ENCODE data around the gene TPRA1.
A peak's percentile ranks its signal among the peaks of the same experiment; 100 is the strongest.

TPRA1 gene

DNA sequence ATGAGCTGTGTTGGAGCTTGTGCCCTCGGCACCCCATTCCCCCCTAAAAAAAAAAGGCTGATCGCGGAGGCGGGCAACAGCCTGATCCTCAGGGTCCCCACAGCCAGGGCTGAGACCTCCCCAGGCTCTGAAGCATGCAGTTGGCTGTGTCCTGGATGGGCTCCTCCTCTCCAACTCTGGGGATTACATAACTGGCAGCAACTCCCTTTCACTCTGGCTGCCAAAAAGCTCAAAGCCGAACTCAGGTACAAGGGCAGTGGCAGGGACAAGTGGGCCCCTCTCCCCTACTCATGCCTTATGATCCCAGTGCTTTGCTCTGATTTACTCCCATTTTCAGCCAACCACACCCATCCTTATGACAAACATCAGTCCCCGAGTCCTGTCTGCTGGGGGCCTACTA, 18.3 kb downstream of the TPRA1 start:
- FAIRE-seq (no peak), DNase-seq (ENCODE audit: extremely low spot score, insufficient read length, low read depth) (no peak)

- no peak for DNase-seq (ENCODE audit: extremely low spot score, insufficient read length, low read depth)
- no peak for FAIRE-seq
These were observed 20.0 kb downstream of the TPRA1 start for GRCh38 chr3:127570520-127570919.

- FAIRE-seq = no peak
- DNase-seq (ENCODE audit: extremely low spot score, insufficient read length, low read depth) = no peak
These were observed 21.4 kb downstream of the TPRA1 start for GRCh38 chr3:127569160-127569559.

GRCh38 chr3:127568586-127568985, 21.9 kb downstream of the TPRA1 start:
- DNase-seq (ENCODE audit: extremely low spot score, insufficient read length, low read depth) (no peak), FAIRE-seq (no peak)

- no peak for DNase-seq (ENCODE audit: extremely low spot score, insufficient read length, low read depth)
- no peak for FAIRE-seq
These were observed 23.7 kb downstream of the TPRA1 start for GRCh38 chr3:127566833-127567232.

DNA sequence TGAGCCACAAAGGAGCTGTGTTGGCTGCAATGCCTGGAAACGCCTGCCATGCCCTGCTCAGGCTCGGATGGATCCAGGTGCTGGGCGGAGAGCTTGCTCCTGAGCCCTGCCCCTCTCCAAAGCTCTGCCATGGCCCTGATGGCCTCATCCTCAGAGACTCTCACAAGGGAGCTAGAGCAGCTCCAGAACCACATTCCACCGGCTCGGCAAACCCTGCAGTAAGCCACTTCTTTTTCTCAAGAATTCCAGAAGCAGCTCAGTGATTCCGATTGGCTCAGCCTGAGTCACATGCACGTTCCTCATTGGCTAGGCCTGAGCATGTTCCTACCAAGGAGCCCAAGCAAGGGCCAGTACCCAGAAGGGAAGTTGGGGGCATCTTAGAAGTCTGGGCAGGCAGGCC, 24.8 kb downstream of the TPRA1 start:
- DNase-seq (ENCODE audit: extremely low spot score, insufficient read length, low read depth) (no peak), FAIRE-seq (no peak)

GRCh38 chr3:127560051-127560787, 30.3 kb downstream of the TPRA1 start:
- FAIRE-seq (no peak), DNase-seq (ENCODE audit: extremely low spot score, insufficient read length, low read depth) (no peak)

DNA sequence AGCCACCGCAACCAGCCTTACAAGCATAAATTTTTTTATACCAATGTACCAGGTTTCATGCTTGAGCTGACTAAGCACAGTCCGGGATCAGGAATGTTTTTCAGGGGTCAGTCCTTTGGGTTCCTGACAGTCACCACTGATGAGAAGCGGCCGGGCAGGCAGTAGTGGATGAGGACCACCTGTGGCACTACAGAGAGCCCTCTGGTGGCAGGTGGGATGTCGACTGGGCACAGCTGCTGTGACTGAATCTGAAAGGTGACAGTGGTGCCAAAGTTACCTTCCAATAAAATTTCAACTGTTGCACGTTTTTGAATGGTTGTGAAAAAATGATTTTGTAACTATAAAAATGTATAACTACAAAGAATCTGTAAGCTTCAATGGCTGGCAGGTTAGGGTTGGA, 34.0 kb downstream of the TPRA1 start:
- FAIRE-seq = no peak
- no peak for DNase-seq (ENCODE audit: extremely low spot score, insufficient read length, low read depth)

DNA sequence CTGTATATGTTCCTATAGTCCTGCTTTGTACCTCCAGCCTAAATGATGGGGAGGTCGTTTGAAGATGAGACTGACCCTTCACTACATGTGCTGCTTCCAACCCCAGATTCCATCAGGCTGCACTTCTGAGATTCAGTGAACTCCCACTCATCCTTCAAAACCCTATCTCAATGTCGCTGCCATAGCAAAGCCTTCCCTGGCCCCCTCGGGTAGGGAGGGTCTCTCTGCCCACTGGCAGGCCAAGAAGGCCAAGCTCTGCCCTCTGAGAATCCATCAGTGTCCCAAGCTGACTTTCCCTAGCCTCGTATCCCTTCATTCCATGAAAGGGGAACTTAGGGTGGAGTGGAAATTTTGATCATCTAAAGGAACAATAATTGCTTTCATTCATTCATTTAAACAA, 35.4 kb downstream of the TPRA1 start:
- DNase-seq (ENCODE audit: extremely low spot score, insufficient read length, low read depth) (no peak), FAIRE-seq (no peak)

DNA sequence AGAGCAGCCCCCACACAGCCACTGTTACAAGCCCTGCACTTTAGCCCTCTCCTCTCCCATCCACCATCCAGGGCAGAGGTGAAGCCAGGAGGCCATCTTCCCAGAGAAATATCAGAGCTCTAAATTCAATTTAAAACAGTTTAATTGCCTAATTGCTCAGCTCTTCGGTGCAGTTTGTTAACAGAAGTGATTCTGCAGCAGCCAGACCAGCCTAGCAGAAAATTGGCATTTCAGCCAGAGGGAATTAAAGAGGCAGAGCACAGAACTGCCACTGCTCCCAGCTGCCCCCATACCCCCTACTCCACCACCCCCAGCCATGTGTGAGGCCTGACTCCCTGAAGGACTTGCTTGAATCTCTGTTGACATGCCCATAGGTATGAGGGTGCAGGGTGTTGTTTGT, 38.5 kb downstream of the TPRA1 start:
- DNase-seq (ENCODE audit: extremely low spot score, insufficient read length, low read depth) (no peak), FAIRE-seq (no peak)

GRCh38 chr3:127551178-127551577, 39.4 kb downstream of the TPRA1 start:
- no peak for FAIRE-seq
- no peak for DNase-seq (ENCODE audit: extremely low spot score, insufficient read length, low read depth)

- DNase-seq (ENCODE audit: extremely low spot score, insufficient read length, low read depth) (no peak), FAIRE-seq (no peak)
These were observed 39.9 kb downstream of the TPRA1 start for GRCh38 chr3:127550468-127551157.

DNA sequence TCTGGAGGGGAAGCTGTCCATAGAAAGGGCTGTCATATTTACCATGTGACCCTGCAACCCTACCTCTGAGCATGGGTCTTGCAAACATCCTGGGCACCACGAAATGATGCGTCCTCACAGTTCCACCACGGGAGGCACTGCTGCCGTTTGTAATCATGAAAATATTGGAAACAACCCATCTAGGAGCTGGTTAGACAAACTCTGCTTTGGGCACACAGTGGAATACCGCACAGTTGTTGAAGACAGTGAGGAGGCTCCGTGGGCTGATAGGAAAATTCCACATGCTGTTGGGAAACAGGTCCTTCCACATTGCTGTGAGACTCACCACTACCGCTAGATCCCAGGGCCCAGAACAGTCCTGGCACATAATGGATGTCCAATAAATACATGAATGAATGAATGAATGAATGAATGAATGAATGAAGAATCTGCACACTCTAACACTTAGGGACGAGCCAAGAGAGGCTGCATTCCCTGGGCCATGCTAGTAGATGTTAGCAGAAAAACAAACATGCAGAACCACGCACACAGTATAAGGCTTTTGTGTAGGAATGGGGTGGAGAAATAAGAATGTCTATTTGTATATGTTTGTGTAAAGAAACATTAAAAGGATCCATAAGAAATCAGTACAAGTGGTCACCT, 40.6 kb downstream of the TPRA1 start:
- DNase-seq (ENCODE audit: extremely low spot score, insufficient read length, low read depth) = no peak
- no peak for FAIRE-seq

- FAIRE-seq (no peak), DNase-seq (ENCODE audit: extremely low spot score, insufficient read length, low read depth) (peak; percentile 55)
These were observed 42.5 kb downstream of the TPRA1 start for GRCh38 chr3:127547761-127548605.

GRCh38 chr3:127546970-127547733, 43.4 kb downstream of the TPRA1 start:
- DNase-seq (ENCODE audit: extremely low spot score, insufficient read length, low read depth) = no peak
- FAIRE-seq = no peak

DNA sequence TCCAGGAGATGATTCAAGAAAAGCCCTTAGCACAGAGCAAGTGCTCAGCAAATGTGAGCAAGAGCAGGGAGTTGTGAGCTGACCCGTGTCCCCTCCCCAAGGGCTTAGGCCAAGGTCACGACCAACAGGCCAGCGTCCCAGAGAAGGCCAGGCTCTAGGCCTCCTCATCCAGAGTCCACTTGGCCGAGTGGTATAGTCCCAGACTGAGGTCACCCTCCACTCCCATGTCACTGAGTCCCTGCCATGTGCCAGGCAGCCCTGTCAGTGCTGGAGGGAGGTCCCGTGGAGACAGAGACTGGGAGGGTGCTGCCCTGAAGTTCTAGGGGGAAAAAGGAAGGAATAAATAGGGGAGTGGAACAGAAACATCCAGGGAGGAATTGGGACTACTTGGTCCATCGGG, 44.0 kb downstream of the TPRA1 start:
- DNase-seq (ENCODE audit: extremely low spot score, insufficient read length, low read depth) = no peak
- FAIRE-seq = no peak

DNA sequence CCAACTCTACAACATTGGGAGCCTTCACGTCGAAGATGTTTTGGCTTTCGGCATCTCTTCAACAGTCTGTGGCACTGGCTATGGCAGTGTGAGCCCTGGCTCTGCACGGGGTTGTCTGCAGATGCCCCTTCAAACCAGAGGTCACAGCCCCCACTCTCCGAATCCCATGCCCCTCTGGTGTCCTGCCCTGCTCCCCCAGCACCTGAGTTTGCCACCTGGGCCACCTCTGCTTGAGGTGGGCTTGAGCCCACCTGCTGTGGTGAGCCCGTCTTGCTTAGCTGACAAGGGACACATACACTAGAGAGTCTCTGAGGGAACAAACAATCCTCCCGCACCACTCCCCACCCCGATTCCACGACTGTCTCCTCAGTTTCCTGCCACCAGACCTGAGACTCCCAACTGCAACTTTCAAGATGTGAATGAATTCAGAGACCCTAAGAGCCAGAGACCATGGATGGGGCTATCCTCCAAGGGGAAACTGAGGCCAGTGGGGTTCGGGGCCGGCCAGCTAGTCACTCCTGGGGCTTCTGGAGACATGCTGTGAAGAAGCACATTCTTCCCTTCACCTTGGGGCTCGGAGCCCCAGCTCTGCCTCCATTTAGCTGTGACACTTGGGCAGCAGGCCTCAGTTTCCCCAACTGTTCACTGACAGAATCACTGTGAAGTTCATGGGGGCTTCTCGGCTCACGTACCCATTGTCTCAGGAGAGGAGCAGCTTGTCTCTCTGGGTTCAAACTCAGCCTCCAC, 44.6 kb downstream of the TPRA1 start:
- no peak for DNase-seq (ENCODE audit: extremely low spot score, insufficient read length, low read depth)
- no peak for FAIRE-seq

GRCh38 chr3:127545216-127545615, 45.3 kb downstream of the TPRA1 start:
- no peak for DNase-seq (ENCODE audit: extremely low spot score, insufficient read length, low read depth)
- no peak for FAIRE-seq

- no peak for DNase-seq (ENCODE audit: extremely low spot score, insufficient read length, low read depth)
These were observed 45.7 kb downstream of the TPRA1 start for GRCh38 chr3:127544803-127545201.

More at GRCh38 chr3:127544803-127545201, 45.7 kb downstream of the TPRA1 start:
- FAIRE-seq = no peak
